ENCODE results near the gene IL2RA.
"Not testable (repeated sequence)": the region's sequence is repeated elsewhere in the genome, so short reads cannot be mapped to it uniquely, and the experiment has no call there.

IL2RA gene

DNA sequence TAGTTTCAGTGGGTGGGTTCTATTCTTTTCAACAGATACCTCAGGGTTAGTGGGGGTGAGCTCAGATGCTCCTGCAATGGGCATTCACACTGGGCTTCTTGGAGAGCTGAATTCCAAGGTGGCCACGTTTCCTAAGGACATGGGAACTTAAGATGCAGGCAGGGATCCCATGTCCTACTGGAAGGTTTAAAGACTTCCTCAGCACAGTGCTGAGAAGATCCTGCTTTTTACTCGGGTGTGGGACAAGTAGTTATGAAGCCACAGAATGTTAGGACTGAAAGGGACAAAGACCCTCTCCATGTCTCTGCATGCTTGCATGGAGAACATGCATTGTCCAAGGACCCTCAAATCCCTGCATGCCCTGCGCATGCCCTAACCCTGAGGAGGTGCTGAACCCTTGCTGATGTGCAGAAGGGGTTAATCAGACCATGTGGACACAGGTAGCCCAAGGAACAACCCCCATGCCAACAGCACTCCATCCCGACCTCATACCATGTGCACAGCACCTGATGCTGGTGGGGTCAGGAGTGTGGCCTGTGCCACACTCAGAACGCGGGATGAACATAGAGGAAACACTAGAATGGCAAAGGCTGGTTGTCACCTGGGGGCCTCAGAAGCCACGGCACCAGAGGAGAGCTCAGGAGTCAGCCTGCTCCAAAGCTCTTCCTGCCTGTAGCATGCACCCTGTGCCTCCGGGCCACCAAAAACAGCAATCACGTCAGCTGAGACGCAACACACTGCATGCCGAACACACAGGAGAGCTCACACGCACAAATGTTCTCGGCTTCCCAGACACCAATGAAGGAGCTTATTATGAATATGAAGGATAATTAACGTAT lies 15.2 kb downstream of the IL2RA start:
- Histone ChIP-seq H3K36me3 (ENCODE audit: control insufficient read depth, insufficient read depth, low read length) (no peaks in the 10 kb centered on the region), H3K4me3 (replicated peaks; ENCODE audit: low read depth, low read length) (no peak overlapping the region), H3K27me3 (replicated peaks; ENCODE audit: control insufficient read depth, insufficient read depth, low read length) (no peaks in the 10 kb centered on the region)
- DNase-seq (ENCODE audit: extremely low read depth, insufficient read length): no peak
- TF ChIP-seq, protein P1, sequence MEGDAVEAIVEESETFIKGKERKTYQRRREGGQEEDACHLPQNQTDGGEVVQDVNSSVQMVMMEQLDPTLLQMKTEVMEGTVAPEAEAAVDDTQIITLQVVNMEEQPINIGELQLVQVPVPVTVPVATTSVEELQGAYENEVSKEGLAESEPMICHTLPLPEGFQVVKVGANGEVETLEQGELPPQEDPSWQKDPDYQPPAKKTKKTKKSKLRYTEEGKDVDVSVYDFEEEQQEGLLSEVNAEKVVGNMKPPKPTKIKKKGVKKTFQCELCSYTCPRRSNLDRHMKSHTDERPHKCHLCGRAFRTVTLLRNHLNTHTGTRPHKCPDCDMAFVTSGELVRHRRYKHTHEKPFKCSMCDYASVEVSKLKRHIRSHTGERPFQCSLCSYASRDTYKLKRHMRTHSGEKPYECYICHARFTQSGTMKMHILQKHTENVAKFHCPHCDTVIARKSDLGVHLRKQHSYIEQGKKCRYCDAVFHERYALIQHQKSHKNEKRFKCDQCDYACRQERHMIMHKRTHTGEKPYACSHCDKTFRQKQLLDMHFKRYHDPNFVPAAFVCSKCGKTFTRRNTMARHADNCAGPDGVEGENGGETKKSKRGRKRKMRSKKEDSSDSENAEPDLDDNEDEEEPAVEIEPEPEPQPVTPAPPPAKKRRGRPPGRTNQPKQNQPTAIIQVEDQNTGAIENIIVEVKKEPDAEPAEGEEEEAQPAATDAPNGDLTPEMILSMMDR (IDR thresholded peaks at IDR 0.05; ENCODE audit: insufficient read depth, low read length, poor library complexity, severe bottlenecking): no peak

DNA sequence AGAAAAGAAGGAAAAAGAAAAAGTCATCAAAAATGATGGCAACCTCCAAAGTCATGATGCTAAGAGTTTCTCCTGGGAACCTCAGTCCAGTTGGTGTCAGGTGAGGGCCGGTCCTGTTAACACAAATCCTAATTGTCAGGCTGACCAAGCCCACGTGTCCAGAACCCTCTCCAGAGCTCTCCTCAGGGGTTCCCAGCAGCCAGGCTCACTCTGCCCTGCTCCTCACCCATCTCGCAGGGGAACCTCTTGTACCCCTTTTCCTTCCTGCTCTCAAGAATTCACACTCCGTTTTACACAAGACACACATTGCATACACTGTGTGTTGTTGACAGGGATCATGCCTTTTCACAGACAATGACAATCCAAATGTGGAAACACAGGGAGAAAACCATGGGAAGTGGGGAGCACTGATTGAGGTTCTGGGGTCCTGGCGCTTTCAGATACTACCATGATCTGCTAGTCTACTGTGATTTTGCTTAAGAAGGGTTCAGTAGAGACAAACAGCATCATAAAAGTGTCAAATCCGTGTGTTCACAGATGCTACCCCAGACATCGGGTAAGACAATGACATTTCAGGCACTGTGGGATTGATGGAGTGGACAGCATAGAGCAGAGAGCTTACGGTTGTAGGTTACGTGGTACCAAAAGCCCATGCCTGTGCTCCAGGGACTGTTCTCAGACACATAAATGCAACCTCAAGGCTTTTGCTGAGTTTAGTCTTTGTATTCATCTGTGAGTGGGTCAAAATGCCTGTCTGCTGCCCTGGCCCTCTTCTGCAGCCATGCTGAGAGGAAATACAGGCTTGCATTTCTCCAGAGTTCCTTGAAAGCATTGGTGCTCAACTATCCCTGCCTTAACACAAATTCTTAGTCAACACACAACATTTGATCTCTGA lies 16.0 kb downstream of the IL2RA start:
- TF ChIP-seq, protein P1 (IDR thresholded peaks at IDR 0.05; ENCODE audit: insufficient read depth, low read length, poor library complexity, severe bottlenecking): no peak
- Histone ChIP-seq H3K4me3 (replicated peaks; ENCODE audit: low read depth, low read length) (no peak overlapping the region), H3K36me3 (ENCODE audit: control insufficient read depth, insufficient read depth, low read length) (no peaks in the 10 kb centered on the region), H3K27me3 (replicated peaks; ENCODE audit: control insufficient read depth, insufficient read depth, low read length) (no peaks in the 10 kb centered on the region)
- no peak for DNase-seq (ENCODE audit: extremely low read depth, insufficient read length)

DNA sequence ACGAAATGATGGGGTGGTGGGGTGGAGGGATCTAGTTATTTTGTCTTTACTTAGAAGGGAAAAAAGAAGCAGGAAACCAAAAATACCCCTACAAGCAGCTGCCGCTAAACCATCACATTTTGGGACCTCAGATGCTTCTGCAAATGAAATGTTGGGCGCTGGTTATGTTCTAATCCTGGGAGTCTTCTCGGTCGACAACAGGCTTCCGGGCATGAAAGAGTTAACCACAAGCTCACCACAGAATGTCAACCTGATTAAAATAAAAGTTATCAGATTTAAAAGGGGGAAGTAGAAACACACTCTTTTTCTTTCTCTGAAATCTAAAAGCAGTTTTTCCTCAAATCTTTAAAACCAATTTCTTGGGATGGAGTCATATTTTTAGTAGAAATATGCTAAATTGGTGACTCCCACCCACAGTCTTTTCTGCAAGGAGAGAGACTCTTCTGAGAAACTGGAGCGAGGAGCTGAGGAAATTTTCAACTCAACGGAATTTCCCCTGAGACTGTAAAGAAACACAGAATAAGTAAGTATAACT lies 16.8 kb downstream of the IL2RA start:
- TF ChIP-seq, protein P1 (IDR thresholded peaks at IDR 0.05; ENCODE audit: insufficient read depth, low read length, poor library complexity, severe bottlenecking): no peak
- peak; percentile 45 for DNase-seq (ENCODE audit: extremely low read depth, insufficient read length)
- Histone ChIP-seq H3K27me3 (replicated peaks; ENCODE audit: control insufficient read depth, insufficient read depth, low read length) (no peaks in the 10 kb centered on the region), H3K4me3 (replicated peaks; ENCODE audit: low read depth, low read length) (no peak overlapping the region), H3K36me3 (ENCODE audit: control insufficient read depth, insufficient read depth, low read length) (no peaks in the 10 kb centered on the region)

DNA sequence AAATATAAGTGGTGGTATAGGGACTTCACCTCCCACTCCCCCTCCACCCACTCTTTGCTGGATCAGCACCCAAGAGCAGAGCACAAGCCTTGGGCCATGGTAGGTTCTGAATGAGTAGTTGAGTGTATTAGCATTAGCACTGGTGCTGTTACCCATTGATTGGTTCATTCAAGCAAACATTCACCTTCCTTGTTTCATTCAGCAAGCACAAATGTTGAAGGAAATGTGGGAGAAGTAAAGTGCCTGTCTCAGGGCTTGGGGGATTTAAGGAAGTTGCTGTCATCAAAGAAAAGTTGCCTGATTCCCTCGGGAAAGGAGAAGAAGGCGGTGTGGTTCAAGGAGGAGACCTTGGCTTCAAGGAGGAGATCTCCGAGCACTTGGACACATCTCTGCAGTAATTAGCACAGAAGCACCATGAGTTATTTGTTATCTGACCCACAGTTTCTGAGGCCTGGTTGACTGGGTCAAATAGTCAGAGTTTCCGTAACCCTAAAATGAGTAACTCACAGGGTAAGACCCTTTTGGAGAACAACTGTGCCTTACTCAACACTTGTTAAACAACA lies 17.3 kb downstream of the IL2RA start:
- Histone ChIP-seq H3K36me3 (ENCODE audit: control insufficient read depth, insufficient read depth, low read length) (no peaks in the 10 kb centered on the region), H3K4me3 (replicated peaks; ENCODE audit: low read depth, low read length) (no peak overlapping the region), H3K27me3 (replicated peaks; ENCODE audit: control insufficient read depth, insufficient read depth, low read length) (no peaks in the 10 kb centered on the region)
- DNase-seq (ENCODE audit: extremely low read depth, insufficient read length): no peak
- TF ChIP-seq, protein P1 (IDR thresholded peaks at IDR 0.05; ENCODE audit: insufficient read depth, low read length, poor library complexity, severe bottlenecking): no peak

DNA sequence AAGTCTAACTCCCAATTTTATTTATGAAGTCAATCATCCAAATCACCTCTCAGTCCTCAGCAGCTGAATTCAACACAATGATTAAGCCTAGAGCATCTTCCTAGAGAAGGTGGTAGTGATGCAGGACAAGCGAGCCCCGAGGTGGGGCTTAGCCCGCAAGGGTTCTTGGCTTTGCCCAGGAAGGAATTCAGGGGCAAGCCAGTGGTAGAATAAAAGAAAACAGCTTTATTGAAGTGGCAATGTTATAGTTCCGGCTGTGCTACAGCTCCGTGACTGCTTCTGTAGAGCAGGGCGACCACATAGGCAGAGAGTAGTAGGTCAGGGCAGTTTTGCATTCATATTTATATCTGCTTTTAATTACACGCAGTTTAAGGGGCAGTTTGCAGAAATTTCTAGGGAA lies 18.1 kb downstream of the IL2RA start:
- DNase-seq (ENCODE audit: extremely low read depth, insufficient read length): no peak
- H3K36me3 ChIP-seq (ENCODE audit: control insufficient read depth, insufficient read depth, low read length): no peaks in the 10 kb centered on the region
- TF ChIP-seq, protein P1 (IDR thresholded peaks at IDR 0.05; ENCODE audit: insufficient read depth, low read length, poor library complexity, severe bottlenecking): no peak
- H3K4me3 ChIP-seq (replicated peaks; ENCODE audit: low read depth, low read length): no peak overlapping the region
- no peaks in the 10 kb centered on the region for H3K27me3 ChIP-seq (replicated peaks; ENCODE audit: control insufficient read depth, insufficient read depth, low read length)

DNA sequence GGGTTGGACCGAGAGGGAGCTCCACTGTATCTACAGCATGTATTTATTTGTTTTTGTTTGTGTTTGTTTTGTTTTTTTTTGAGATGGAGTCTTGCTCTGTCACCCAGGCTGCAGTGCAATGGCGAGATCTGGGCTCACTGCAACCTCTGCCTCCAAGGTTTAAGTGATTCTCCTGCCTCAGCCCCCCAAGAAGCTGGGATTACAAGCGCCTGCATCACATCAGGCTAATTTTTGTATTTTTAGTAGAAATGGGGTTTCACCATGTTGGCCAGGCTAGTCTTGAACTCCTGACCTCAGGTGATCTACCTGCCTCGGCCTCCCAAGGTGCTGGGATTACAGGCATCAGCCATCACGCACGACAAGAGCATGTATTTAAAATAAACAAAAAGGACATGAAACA lies 18.8 kb downstream of the IL2RA start:
- H3K4me3 ChIP-seq (replicated peaks; ENCODE audit: low read depth, low read length); DNase-seq (ENCODE audit: extremely low read depth, insufficient read length); H3K27me3 ChIP-seq (replicated peaks; ENCODE audit: control insufficient read depth, insufficient read depth, low read length); H3K36me3 ChIP-seq (ENCODE audit: control insufficient read depth, insufficient read depth, low read length): not testable (repeated sequence)
